Measurements from ENCODE around the gene ANKRD40CL.

DNA sequence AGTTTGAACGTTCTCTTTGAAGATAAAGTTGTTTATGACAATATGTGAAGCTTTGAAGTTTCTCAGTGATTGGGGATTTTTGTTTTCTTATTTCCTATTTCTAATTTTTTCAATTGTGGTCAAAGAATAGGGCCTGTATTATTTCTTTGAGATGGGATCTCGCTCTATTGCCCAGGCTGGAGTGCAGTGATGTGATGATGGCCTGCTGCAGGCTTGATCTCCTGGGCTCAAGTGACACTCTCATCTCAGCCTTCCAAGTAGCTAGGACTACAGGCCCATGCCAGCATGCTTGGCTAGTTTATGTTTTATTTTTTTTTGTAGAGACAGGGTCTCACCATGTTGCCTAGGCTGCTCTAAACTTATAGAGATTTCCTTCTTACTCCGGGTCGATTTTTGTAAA is 11.7 kb upstream of the ANKRD40CL start:
- TF ChIP-seq GATA2 (IDR thresholded peaks at IDR 0.05; ENCODE audit: low read depth, low read length) = no peak
- TF ChIP-seq GATA3 (IDR thresholded peaks at IDR 0.05; ENCODE audit: low read depth, low read length) = no peak
